GM12878 (cell line): ENCODE data around the gene SPEG. TPM values are rescaled to one million over a fixed set of nuclear protein-coding genes. Genes with fewer than 3 reads are reported as not detected.

ENCODE experiments used
- ATAC-seq: fragments of 200-7000 bp; cut with Tn5 transposase; 3 replicates; pipeline ENCODE4 v1.9.1; 2020; ENCODE audit warnings: mild to moderate bottlenecking, moderate library complexity
- BruUV-seq: library from RNA; stranded (reverse); fragments of 400-500 nt; replicated peaks from 2 replicates; lab custom pipeline; 2021; lab: Mats Ljungman, UMichigan
- CTCF ChIA-PET: fragments of 300-600 bp; sonication (Branson Sonifier 250); formaldehyde crosslinking; extraction: SDS; loops from one replicate; lab custom pipeline; 2021; ENCODE audit warnings: inconsistent platforms; lab: Yijun Ruan, JAX
- POLR2A ChIA-PET: fragments of 350-600 bp; formaldehyde crosslinking; extraction: SDS; loops from one replicate; lab custom pipeline; 2021; ENCODE audit warnings: inconsistent platforms; lab: Charles Lee
- RAD21 ChIA-PET: fragments of 300-600 bp; sonication (Branson Sonifier 250); formaldehyde crosslinking; loops from one replicate; lab custom pipeline; 2023; ENCODE audit warnings: antibody characterized with exemption; ENCODE audit not compliant: unreplicated experiment; lab: Charles Lee
- SMC1A ChIA-PET: fragments of 300-600 bp; sonication (Branson Sonifier 250); formaldehyde crosslinking; loops from one replicate; lab custom pipeline; 2023; ENCODE audit not compliant: unreplicated experiment, uncharacterized antibody; lab: Charles Lee
- DNase-seq: peaks from one replicate; pipeline ENCODE4 v3.0.0-alpha.2; 2011; ENCODE audit warnings: low read depth, low spot score
- FAIRE-seq: peaks from 3 replicates; lab custom pipeline; 2011; peaks lifted over from hg19 to GRCh38; lab: Jason Lieb, UNC
- H2AFZ ChIP-seq: 2 replicates; pipeline ENCODE4 v1.6.0; 2011; ENCODE audit warnings: low read depth, low read length, control low read depth; ENCODE audit not compliant: control insufficient read depth
- H3K27ac ChIP-seq: 2 replicates; pipeline ENCODE4 v1.5.1; 2011; ENCODE audit warnings: control low read depth; ENCODE audit not compliant: control insufficient read depth, insufficient read depth
- H3K27me3 ChIP-seq, 2 experiments: replicated peaks in 1 of 2; 2 replicates each; pipeline versions ENCODE4 v1.6.0 to v1.6.1; 2011; ENCODE audit warnings: low read length in 1 of 2; ENCODE audit not compliant: control insufficient read depth in 2 of 2, insufficient read depth in 2 of 2
- H3K36me3 ChIP-seq, 2 experiments: 2 replicates each; pipeline ENCODE4 v1.5.1; 2011; ENCODE audit warnings: low read length in 1 of 2; ENCODE audit not compliant: control insufficient read depth in 2 of 2, insufficient read depth in 2 of 2
- H3K4me1 ChIP-seq: 2 replicates; pipeline ENCODE4 v1.6.1; 2011; ENCODE audit warnings: mild to moderate bottlenecking, low read length, moderate library complexity, mixed read lengths; ENCODE audit not compliant: control insufficient read depth, insufficient read depth
- H3K4me2 ChIP-seq: 2 replicates; pipeline ENCODE4 v1.6.0; 2011; ENCODE audit warnings: control low read depth; ENCODE audit not compliant: control insufficient read depth, insufficient read depth
- H3K4me3 ChIP-seq: fragments of 200-600 bp; sonication (generic); 2 replicates; pipeline ENCODE4 v1.5.1; 2016
- H3K79me2 ChIP-seq: 2 replicates; pipeline ENCODE4 v1.6.0; 2011; ENCODE audit warnings: low read length; ENCODE audit not compliant: control insufficient read depth, insufficient read depth
- H3K9ac ChIP-seq: 2 replicates; pipeline ENCODE4 v1.8.0; 2011; ENCODE audit warnings: low read length, control low read depth, mixed read lengths; ENCODE audit not compliant: control insufficient read depth, insufficient read depth
- H3K9me3 ChIP-seq: replicated peaks from 3 replicates; pipeline ENCODE4 v1.5.1; 2011; ENCODE audit warnings: mild to moderate bottlenecking, low read length; ENCODE audit not compliant: control insufficient read depth, insufficient read depth
- H4K20me1 ChIP-seq: 2 replicates; pipeline ENCODE4 v1.6.0; 2011; ENCODE audit not compliant: control insufficient read depth, insufficient read depth
- CTCF ChIP-seq, 3 experiments: IDR thresholded peaks in 2 of 3; conservative IDR thresholded peaks in 1 of 3; 2 replicates each; pipeline ENCODE4 v1.5.1; 2011; ENCODE audit warnings: low read depth in 3 of 3, low read length in 3 of 3, mild to moderate bottlenecking in 3 of 3, control low read depth in 2 of 3, moderate library complexity in 2 of 3, inconsistent platforms in 1 of 3, mixed read lengths in 1 of 3; ENCODE audit not compliant: control insufficient read depth in 2 of 3, insufficient read depth in 1 of 3; ENCODE audit errors: extremely low read depth in 1 of 3
- HCFC1 ChIP-seq: fragments of 150-350 bp; IDR thresholded peaks from 2 replicates; pipeline ENCODE4 v1.6.1; 2014; ENCODE audit warnings: low read length
- KAT2A ChIP-seq: conservative IDR thresholded peaks from 2 replicates; pipeline ENCODE4 v1.6.1; 2011; ENCODE audit warnings: low read depth, low read length; ENCODE audit not compliant: control insufficient read depth
- KDM1A ChIP-seq: fragments of 200-600 bp; sonication (generic); IDR thresholded peaks from 2 replicates; pipeline ENCODE4 v1.6.1; 2016; ENCODE audit warnings: borderline replicate concordance
- TCF3 ChIP-seq: IDR thresholded peaks from 2 replicates; pipeline ENCODE4 v1.6.1; 2012; ENCODE audit warnings: low read depth, mild to moderate bottlenecking, low read length, borderline replicate concordance; ENCODE audit not compliant: insufficient read depth
- WGBS: methylation state at CpG from one replicate; pipeline ENCODE4 v1.1.6; 2016; ENCODE audit warnings: low lambda C conversion rate; ENCODE audit not compliant: insufficient replicate concordance, insufficient coverage; ENCODE audit errors: missing lambda C conversion rate; 5-methylcytosine and 5-hydroxymethylcytosine counted together
- in situ Hi-C: fragments of 300-500 bp; cut with MboI; formaldehyde crosslinking; loops from 9 replicates; pipeline ENCODE4 v1.14.3; 2018; ENCODE audit warnings: mixed read lengths
- intact Hi-C: fragments of 100-400 bp; cut with micrococcal nuclease; formaldehyde crosslinking; loops from one replicate; pipeline ENCODE4 v1.14.2; 2022; ENCODE audit not compliant: unreplicated experiment
- polyA plus RNA-seq, 11 experiments: library from polyadenylated mRNA; depleted of rRNA in 4 of 11; unstranded in 6 of 11; stranded (reverse) in 5 of 11; fragments of >200 nt; fragmentation: Nextera tagmentation in 4 of 11; fragmentation: Illumina TruSeq in 1 of 11; extraction: Ambion mirVana in 4 of 11; extraction: Trizol in 1 of 11; gene quantifications; 1 replicate in 1 of 11; 2 replicates in 10 of 11; pipeline versions ENCODE4 v1.2.1 to v1.2.3, GENCODE V29; 2011 to 2016; ENCODE audit warnings: inconsistent platforms in 2 of 11, missing spikeins in 2 of 11, low read depth in 1 of 11
- total RNA-seq, 4 experiments: library from RNA; depleted of rRNA in 3 of 4; stranded (reverse); fragments of >200 nt in 3 of 4; fragmentation: Illumina TruSeq in 1 of 4; extraction: Trizol in 1 of 4; gene quantifications; 2 replicates each; pipeline versions ENCODE4 v1.2.1 to v1.2.3, GENCODE V29; 2013 to 2021
- TF ChIP-seq, protein P1 (sequence below): fragments of 450-650 bp; IDR thresholded peaks from 2 replicates; pipeline ENCODE4 v1.6.1; 2016; ENCODE audit warnings: mild to moderate bottlenecking
- TF ChIP-seq, protein P2 (sequence below): IDR thresholded peaks from 2 replicates; pipeline ENCODE4 v1.6.1; 2012; ENCODE audit warnings: low read length, inconsistent platforms

The SPEG gene
- total and polyA plus RNA-seq, 10 of the 15 experiments (the other 5 are each of a cell fraction or from before 2014, with no cell fraction given): 0.03 to 0.28 TPM; not detected in 8

DNA sequence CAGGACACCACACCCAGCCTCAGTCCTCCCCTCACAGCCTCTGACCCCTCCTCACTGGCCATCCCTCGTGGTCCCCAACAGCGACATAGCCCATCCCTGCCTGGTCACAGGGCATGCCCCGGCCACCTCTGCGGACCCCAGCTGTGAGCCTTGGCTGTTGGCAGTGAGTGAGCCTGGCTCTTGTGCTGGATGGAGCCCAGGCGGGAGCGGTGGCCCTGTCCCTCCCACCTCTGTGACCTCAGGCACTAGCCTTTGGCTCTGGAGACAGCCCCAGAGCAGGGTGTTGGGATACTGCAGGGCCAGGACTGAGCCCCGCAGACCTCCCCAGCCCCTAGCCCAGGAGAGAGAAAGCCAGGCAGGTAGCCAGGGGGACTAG lies 8.6 kb upstream of the SPEG start:
- Histone ChIP-seq H3K27ac (no peak overlapping the region), H3K4me1 (no peaks in the 10 kb centered on the region), H3K79me2 (no peaks in the 10 kb centered on the region), H3K36me3 (no peaks in the 10 kb centered on the region), H3K9me3 (no peaks in the 10 kb centered on the region), H2AFZ (no peak overlapping the region), H3K4me3 (no peak overlapping the region), H3K4me2 (no peak overlapping the region), H3K9ac (no peak overlapping the region), H3K27me3 (no peaks in the 10 kb centered on the region; a peak in 1 of 4 replicates), H4K20me1 (no peaks in the 10 kb centered on the region)
- DNase-seq (no peak), FAIRE-seq (no peak), ATAC-seq (no peak)
- intact Hi-C loops: no loop called here
- ChIA-PET SMC1A (no interaction called here), RAD21 (no interaction called here), CTCF (no interaction called here), POLR2A (no interaction called here)
- no TSS peak for BruUV-seq
- TF ChIP-seq, protein P1, sequence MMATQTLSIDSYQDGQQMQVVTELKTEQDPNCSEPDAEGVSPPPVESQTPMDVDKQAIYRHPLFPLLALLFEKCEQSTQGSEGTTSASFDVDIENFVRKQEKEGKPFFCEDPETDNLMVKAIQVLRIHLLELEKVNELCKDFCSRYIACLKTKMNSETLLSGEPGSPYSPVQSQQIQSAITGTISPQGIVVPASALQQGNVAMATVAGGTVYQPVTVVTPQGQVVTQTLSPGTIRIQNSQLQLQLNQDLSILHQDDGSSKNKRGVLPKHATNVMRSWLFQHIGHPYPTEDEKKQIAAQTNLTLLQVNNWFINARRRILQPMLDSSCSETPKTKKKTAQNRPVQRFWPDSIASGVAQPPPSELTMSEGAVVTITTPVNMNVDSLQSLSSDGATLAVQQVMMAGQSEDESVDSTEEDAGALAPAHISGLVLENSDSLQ: no peak
- no peak for TF ChIP-seq KAT2A
- no peak for TF ChIP-seq HCFC1
- TF ChIP-seq KDM1A: no peak
- no peak for TF ChIP-seq CTCF (IDR thresholded peaks at IDR 0.05 in 2 of 3, conservative IDR thresholded peaks at IDR 0.05 in 1 of 3; ENCODE audit: control insufficient read depth in 2 of 3, extremely low read depth in 1 of 3, insufficient read depth in 1 of 3, low read depth in 3 of 3, low read length in 3 of 3)
- TF ChIP-seq, protein P2, sequence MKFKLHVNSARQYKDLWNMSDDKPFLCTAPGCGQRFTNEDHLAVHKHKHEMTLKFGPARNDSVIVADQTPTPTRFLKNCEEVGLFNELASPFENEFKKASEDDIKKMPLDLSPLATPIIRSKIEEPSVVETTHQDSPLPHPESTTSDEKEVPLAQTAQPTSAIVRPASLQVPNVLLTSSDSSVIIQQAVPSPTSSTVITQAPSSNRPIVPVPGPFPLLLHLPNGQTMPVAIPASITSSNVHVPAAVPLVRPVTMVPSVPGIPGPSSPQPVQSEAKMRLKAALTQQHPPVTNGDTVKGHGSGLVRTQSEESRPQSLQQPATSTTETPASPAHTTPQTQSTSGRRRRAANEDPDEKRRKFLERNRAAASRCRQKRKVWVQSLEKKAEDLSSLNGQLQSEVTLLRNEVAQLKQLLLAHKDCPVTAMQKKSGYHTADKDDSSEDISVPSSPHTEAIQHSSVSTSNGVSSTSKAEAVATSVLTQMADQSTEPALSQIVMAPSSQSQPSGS: no peak
- TF ChIP-seq TCF3: no peak
- WGBS: 26% methylated on average over 7 of the region's 7 CpGs
- in situ Hi-C loops: no loop called here
